A673 (cell line): Measurements from ENCODE around the gene PDE11A. TPM values are rescaled to one million over a fixed set of nuclear protein-coding genes. Genes with fewer than 3 reads are reported as not detected.

Source experiments
- BruUV-seq: library from RNA; stranded (reverse); fragments of 400-500 nt; replicated peaks from 2 replicates; lab custom pipeline; 2021; lab: Mats Ljungman, UMichigan
- CTCF ChIA-PET: fragments of 300-600 bp; sonication (Branson Sonifier 250); formaldehyde crosslinking; loops from one replicate; lab custom pipeline; 2022; ENCODE audit warnings: antibody characterized with exemption; lab: Charles Lee
- POLR2A ChIA-PET: fragments of 300-600 bp; sonication (Branson Sonifier 250); formaldehyde crosslinking; loops from one replicate; lab custom pipeline; 2022; ENCODE audit warnings: antibody characterized with exemption; ENCODE audit not compliant: low non-redundant PET; lab: Charles Lee
- DNase-seq: peaks from one replicate; pipeline ENCODE4 v3.0.0-alpha.2; 2015; ENCODE audit warnings: low spot score
- H3K27ac ChIP-seq: fragments of 200-600 bp; sonication (generic); 2 replicates; pipeline ENCODE4 v1.5.1; 2016; ENCODE audit warnings: mixed run types, low read depth, mild to moderate bottlenecking, mixed read lengths, antibody characterized with exemption, low read length; ENCODE audit not compliant: poor library complexity, severe bottlenecking
- H3K27me3 ChIP-seq: fragments of 200-600 bp; sonication (generic); replicated peaks from 2 replicates; pipeline ENCODE4 v1.6.1; 2017; ENCODE audit warnings: mixed run types, low read depth, mild to moderate bottlenecking, mixed read lengths, antibody characterized with exemption, low read length; ENCODE audit not compliant: insufficient read depth, poor library complexity
- H3K36me3 ChIP-seq: fragments of 200-600 bp; sonication (generic); 2 replicates; pipeline ENCODE4 v1.6.1; 2016; ENCODE audit warnings: mixed run types, mild to moderate bottlenecking, mixed read lengths, antibody characterized with exemption, low read length; ENCODE audit not compliant: insufficient read depth, poor library complexity, severe bottlenecking
- H3K4me1 ChIP-seq: fragments of 200-600 bp; sonication (generic); 2 replicates; pipeline ENCODE4 v1.6.1; 2017; ENCODE audit warnings: mixed run types, mild to moderate bottlenecking, mixed read lengths, antibody characterized with exemption, low read length; ENCODE audit not compliant: insufficient read depth, poor library complexity, severe bottlenecking
- H3K4me3 ChIP-seq: fragments of 200-600 bp; sonication (generic); 2 replicates; pipeline ENCODE4 v1.5.1; 2016; ENCODE audit warnings: low read depth, mixed run types, mild to moderate bottlenecking, mixed read lengths, low read length; ENCODE audit not compliant: poor library complexity, severe bottlenecking
- H3K9me3 ChIP-seq: fragments of 200-600 bp; sonication (generic); 2 replicates; pipeline ENCODE4 v1.6.1; 2016; ENCODE audit warnings: mixed run types, low read depth, mild to moderate bottlenecking, mixed read lengths, antibody characterized with exemption, low read length; ENCODE audit not compliant: poor library complexity, severe bottlenecking
- EZH2 ChIP-seq: fragments of 200-600 bp; sonication (generic); IDR thresholded peaks from 2 replicates; pipeline ENCODE4 v1.6.1; 2017; ENCODE audit warnings: borderline replicate concordance, low read depth, mild to moderate bottlenecking, mixed read lengths, antibody characterized with exemption, low read length; ENCODE audit not compliant: poor library complexity, severe bottlenecking
- intact Hi-C: fragments of 100-400 bp; cut with micrococcal nuclease; formaldehyde crosslinking; loops from one replicate; pipeline ENCODE4 v1.10.0; 2022; ENCODE audit not compliant: unreplicated experiment
- total RNA-seq: library from RNA; stranded (reverse); gene quantifications from 2 replicates; pipeline ENCODE4 v1.2.3, GENCODE V29; 2021
- TF ChIP-seq, protein P1 (sequence below): fragments of 300-800, 200-600 bp; sonication (generic); conservative IDR thresholded peaks from 2 replicates; pipeline ENCODE4 v1.5.1; 2017; ENCODE audit warnings: low read depth, mild to moderate bottlenecking, antibody characterized with exemption, low read length, moderate library complexity, mixed read lengths

Gene PDE11A
- total RNA-seq, 1 experiment from 2014 or later, result not detected

DNA sequence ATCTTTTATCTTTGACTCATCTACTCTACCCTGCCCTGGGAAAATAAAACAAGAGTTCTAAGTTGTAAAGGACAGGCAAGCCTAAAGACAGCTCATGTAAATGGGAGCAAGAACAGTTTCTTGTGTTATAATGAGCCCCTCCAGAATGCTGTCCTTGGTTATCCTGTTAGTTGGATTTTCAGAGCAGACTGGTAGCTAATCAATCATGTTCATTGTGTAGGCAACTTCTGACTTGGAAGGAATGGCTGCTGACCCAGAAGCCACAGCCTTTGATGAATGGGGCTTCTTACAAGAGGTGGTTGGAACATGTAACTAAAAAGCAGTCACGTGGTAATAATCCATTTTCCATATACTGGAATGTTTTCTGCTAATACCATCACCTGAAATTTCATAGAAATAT lies 425.8 kb downstream of the PDE11A start:
- no peak for DNase-seq
- no TSS peak for BruUV-seq
- no peaks in the 10 kb centered on the region for H3K36me3 ChIP-seq
- intact Hi-C loops, result no loop called here
- POLR2A ChIA-PET, result no interaction called here
- CTCF ChIA-PET, result no interaction called here
- no peak for TF ChIP-seq EZH2
- TF ChIP-seq, protein P1, sequence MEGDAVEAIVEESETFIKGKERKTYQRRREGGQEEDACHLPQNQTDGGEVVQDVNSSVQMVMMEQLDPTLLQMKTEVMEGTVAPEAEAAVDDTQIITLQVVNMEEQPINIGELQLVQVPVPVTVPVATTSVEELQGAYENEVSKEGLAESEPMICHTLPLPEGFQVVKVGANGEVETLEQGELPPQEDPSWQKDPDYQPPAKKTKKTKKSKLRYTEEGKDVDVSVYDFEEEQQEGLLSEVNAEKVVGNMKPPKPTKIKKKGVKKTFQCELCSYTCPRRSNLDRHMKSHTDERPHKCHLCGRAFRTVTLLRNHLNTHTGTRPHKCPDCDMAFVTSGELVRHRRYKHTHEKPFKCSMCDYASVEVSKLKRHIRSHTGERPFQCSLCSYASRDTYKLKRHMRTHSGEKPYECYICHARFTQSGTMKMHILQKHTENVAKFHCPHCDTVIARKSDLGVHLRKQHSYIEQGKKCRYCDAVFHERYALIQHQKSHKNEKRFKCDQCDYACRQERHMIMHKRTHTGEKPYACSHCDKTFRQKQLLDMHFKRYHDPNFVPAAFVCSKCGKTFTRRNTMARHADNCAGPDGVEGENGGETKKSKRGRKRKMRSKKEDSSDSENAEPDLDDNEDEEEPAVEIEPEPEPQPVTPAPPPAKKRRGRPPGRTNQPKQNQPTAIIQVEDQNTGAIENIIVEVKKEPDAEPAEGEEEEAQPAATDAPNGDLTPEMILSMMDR, result no peak
- H3K27me3 ChIP-seq, result no peaks in the 10 kb centered on the region
- H3K27ac ChIP-seq, result no peak overlapping the region
- H3K9me3 ChIP-seq, result no peaks in the 10 kb centered on the region
- H3K4me1 ChIP-seq, result no peaks in the 10 kb centered on the region
- no peak overlapping the region for H3K4me3 ChIP-seq

DNA sequence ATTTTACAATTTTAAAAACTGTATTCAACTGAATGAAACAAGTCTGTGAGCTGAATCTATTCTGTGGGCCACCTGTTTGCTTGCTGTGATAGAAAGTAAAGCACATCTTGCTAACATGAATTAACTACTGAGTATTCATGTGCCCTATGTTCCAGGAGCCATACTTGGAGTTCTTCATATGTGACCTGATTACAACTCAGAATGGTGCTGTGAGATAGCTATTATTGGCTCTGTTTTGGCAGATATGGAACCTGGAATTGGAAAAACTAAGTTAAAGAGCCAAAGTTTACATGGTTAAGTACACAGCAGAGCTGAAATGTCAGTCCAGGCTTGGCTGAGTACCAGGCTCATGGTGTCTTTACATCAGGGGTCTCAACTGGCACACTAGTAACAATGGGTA lies 426.3 kb downstream of the PDE11A start:
- no TSS peak for BruUV-seq
- POLR2A ChIA-PET, result interaction anchor here (0.6 kb wide), 1 partner anchor 462 kb away, joined by 13 read pairs; no protein-coding TSS in a partner anchor

DNA sequence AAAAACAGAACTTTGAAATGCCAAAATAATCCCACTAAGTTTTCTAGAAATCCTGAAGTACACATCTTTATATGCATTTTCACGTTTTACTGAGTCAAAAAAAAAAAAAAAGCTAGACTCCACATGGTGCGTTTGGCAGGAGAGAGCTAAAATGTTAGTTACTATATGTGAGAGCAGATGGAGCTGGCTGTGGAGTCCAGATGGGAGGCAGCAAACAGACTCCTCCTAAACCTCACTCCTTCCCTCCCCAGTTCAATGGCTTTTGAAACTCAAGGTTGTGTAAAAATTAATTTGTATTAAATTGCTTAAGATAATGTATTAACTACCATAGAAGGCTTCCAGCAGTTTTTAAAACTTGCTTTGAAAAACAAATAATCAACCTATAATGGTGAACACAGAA lies 431.2 kb downstream of the PDE11A start:
- no peak overlapping the region for H3K27ac ChIP-seq
- POLR2A ChIA-PET, result interaction anchor here (0.6 kb wide), 1 partner anchor 26 kb away, joined by 3 read pairs; no protein-coding TSS in a partner anchor
- no peak overlapping the region for H3K4me3 ChIP-seq
- intact Hi-C loops, result no loop called here
- BruUV-seq, result no TSS peak
- H3K27me3 ChIP-seq, result no peaks in the 10 kb centered on the region
- DNase-seq, result no peak
- H3K9me3 ChIP-seq, result no peaks in the 10 kb centered on the region
- TF ChIP-seq, protein P1, result no peak
- TF ChIP-seq EZH2, result no peak
- CTCF ChIA-PET, result interaction anchor here (0.5 kb wide), 1 partner anchor 16 kb away, joined by 3 read pairs; no protein-coding TSS in a partner anchor
- H3K36me3 ChIP-seq, result no peaks in the 10 kb centered on the region
- H3K4me1 ChIP-seq, result no peaks in the 10 kb centered on the region

More for the DNA sequence above, 426.3 kb downstream of the PDE11A start:
- CTCF ChIA-PET, result no interaction called here
- no peaks in the 10 kb centered on the region for H3K9me3 ChIP-seq
- H3K36me3 ChIP-seq, result no peaks in the 10 kb centered on the region
- no peak for TF ChIP-seq EZH2
- TF ChIP-seq, protein P1, result no peak
- no peak overlapping the region for H3K27ac ChIP-seq
- no peaks in the 10 kb centered on the region for H3K27me3 ChIP-seq
- no peak for DNase-seq
- intact Hi-C loops, result no loop called here
- no peak overlapping the region for H3K4me3 ChIP-seq
- H3K4me1 ChIP-seq, result no peaks in the 10 kb centered on the region
